Activated effector memory CD4-positive, alpha-beta T cell treated with Interleukin-2 at 50 U/mL for 16 hours (primary cell): ENCODE data around the gene PTPN2.
"Not testable (repeated sequence)": the region's sequence is repeated elsewhere in the genome, so short reads cannot be mapped to it uniquely, and the experiment has no call there.

Source experiments
- DNase-seq: peaks from one replicate; pipeline ENCODE4 v3.0.0-alpha.2; 2020

The PTPN2 gene

DNA sequence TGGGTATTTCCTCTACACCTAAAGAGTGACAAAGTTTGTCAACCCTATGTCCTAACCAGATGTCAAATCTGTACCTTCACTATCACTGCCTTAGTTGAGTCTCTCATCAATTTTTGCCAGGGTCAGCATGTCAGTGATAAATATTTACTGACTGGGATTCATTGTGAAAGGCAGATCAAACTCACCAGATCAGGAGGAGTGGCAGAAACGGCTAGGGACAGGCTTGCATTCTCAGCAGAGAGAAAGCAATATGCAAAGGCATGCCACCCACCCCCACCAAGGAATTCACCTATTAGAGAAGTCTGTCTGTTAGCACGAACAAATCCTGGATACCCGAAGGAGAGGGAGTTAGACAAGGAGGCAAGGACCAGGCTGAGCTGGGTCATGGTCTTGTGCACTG, 62.6 kb downstream of the PTPN2 start:
- no peak for DNase-seq

GRCh38 chr18:12820506-12820905, 63.5 kb downstream of the PTPN2 start:
- no peak for DNase-seq

DNA sequence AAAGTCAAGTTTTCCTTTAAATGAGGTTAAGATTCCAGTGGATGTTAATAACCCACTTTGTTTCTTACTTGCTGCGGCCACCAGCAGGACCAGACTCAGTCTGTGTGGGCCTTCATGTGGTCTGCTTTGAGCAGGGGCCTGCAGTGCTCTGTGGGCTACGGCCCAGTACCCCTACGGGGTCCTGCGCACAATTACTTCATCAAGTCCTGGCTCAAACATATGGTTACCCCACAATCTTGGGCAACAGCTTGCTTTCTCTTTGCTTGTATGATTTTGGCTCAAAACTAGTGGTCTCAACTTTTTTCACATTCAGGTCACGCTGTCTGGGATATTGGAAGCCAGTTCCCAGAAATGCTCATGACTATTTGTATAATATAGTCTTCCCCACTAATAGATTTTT, 64.2 kb downstream of the PTPN2 start:
- DNase-seq = no peak

- DNase-seq = no peak
Measured at GRCh38 chr18:12819322-12819721, 64.7 kb downstream of the PTPN2 start.

DNA sequence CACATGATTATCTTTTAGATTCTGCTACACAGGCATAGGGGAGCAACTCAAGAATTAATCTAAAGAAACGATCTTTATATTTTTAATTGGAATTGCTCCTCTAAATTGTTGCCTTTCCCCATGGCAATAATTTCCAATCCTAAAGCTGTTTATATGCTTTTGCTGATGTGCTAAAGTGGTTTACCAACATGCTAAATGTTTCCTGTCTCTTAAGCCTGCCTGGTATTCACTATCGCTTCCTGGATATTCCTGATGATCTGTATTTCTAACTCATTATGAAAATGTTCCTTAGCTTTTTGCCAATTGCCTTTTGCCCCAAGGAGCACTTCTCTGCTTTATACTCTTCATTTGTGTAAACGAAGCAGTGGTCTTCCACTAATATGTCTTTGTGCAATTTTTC, 65.8 kb downstream of the PTPN2 start:
- no peak for DNase-seq

DNA sequence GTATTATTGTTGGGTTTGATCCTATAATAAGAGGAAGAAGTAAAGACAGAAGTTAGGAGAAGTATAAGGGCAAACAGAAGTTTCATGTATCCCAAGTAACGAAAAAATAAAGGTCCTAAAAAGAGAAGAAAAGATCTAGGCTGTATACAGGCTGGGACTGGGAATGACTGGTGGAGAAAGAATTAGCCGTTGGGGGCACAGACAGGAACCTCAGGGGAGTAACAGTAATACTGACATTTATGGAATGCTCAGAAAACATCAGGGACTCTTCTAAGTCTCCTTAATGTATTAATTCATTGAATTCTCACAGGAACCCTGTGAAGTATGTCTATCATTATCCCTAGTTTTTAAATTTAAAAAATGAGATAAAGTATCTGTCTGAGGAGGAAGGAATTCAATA, 67.6 kb downstream of the PTPN2 start:
- DNase-seq = no peak

DNA sequence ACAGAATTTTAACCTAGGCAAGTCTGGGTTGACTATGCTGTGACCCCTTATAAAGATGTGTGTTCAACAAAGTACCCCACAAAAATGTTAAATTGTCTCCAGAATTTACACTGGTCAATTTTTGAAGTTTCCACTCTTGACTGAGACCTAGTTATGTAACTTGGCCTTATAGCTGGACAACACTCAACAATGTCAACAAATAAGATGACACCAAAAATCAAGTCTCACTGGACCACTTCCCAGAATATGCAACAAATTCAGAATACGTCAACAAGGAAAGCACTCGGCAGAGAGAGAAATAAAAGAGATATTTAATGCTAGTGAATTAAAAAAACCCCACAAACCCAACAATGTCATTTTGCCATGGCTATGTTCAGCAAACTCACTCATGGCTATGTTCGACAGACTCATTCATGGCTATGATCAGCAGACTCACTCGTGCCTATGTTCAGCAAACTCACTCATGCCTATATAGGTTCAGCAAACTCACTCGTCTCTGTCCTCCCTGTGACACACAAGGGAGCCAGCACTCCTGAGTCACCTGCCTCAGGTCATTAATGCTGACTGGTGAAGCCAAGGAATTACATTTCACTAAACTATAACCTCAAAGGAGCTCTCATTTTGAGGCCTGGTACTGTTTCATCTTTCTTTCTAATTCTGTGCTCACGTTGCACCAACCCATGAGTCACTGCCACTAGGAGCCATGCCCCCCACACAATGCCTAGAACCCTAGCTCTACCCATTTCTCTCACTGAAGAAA, 72.7 kb downstream of the PTPN2 start:
- DNase-seq = no peak

DNA sequence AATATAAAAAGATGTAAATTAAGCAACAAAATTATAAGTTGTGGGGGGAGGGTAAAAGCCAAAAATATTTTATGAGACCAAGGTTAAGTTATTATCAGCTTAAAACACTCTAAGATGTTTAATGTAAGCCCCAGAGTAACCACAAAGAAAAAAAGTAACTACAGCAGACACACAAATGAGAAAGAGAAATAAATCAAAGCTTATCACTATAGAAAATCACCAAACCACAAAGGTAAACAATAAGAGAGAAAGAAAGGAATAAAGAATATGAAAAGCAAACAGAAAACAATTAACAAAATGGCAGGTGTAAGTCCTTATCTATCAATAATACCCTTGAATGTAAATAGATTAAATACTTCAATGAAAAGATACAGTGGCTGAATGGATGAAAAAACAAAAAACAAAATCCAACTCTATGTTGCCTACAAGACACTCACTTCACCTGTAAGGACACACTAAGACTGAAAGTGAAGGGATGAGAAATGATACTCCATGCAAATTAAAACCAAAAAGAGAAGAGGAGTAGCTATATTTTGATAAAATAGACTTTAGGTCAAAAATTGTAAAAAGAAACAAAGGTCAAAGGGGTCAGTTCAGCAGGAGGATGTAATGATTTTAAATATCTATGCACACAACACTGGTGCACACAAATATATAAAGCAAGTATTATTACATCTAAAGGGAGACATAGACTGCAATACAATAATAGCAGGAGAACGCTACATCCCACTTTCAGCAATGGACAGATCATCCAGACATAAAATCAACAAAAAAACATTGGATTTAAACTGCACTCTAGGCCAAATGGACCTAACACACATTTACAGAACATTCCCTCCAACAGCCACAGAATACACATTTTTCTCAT, 80.7 kb downstream of the PTPN2 start:
- DNase-seq = no peak

GRCh38 chr18:12802538-12802937, 81.5 kb downstream of the PTPN2 start:
- no peak for DNase-seq

- no peak for DNase-seq
Measured at GRCh38 chr18:12796448-12796847, 87.6 kb downstream of the PTPN2 start.

DNA sequence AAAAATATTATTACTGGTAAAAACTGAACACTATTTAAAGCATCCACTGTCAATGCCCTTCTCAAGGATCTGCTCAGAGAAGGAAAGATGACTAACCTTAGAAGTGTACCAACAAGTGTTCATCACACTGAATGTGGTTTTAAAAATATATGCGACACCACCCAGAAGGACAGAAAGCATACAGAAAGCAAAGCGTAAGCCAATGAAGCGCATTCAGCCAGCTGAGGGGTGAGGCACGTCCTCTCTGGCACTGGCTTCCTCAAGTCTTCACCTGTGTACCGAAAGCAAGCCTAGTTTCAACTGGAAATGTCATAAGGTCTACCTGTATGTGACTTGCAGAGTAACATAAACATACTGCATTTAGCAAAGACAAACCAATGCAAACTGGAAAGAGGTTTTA, 92.4 kb downstream of the PTPN2 start:
- no peak for DNase-seq

GRCh38 chr18:12786669-12787068, 97.4 kb downstream of the PTPN2 start:
- DNase-seq = no peak

GRCh38 chr18:12783524-12783923, 100.5 kb downstream of the PTPN2 start:
- no peak for DNase-seq

GRCh38 chr18:12782521-12782920, 101.5 kb downstream of the PTPN2 start:
- no peak for DNase-seq

- no peak for DNase-seq
Measured at GRCh38 chr18:12779456-12779855, 104.6 kb downstream of the PTPN2 start.

DNA sequence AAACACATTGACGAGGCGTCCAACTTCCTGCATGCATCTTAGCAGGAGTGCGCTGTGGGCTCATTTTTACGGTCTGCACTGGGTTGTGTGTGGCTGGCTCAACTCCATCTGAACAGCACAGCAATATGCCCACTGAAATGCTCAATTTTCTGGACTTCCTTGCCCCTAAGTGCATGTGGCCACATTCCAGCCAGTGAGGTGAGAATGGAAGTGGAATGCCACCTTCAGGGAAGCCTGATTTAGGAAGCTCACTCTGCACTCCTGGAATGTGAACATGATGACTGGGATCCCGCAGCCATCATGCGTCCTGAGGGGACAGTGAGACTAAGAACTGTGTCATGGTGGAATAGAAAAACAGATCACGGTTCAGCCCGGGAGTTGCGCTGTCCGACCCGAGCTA, 105.0 kb downstream of the PTPN2 start:
- no peak for DNase-seq

DNA sequence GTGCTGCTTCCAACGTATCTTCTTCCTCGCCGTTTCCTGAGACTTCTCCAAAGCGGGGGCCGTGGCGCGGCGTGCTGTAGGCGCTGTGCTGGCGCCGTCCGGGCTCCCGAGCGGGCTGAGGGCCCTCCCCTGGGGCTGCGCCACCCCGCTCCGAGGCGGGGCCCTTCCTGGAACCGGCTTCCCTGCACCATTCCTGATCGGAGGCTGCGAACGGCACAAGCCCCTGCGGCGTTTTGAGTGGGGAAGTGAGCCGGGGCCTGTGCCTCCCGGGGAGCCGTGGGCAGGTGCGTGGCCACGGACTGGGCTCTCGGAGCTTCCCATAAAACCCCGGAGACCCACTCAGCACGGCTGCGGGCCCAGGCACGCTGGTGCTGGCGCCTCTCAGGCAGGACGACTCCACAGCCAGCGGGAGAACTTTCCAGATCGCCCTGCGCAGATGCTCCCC, 106.5 kb downstream of the PTPN2 start:
- DNase-seq = no peak

DNA sequence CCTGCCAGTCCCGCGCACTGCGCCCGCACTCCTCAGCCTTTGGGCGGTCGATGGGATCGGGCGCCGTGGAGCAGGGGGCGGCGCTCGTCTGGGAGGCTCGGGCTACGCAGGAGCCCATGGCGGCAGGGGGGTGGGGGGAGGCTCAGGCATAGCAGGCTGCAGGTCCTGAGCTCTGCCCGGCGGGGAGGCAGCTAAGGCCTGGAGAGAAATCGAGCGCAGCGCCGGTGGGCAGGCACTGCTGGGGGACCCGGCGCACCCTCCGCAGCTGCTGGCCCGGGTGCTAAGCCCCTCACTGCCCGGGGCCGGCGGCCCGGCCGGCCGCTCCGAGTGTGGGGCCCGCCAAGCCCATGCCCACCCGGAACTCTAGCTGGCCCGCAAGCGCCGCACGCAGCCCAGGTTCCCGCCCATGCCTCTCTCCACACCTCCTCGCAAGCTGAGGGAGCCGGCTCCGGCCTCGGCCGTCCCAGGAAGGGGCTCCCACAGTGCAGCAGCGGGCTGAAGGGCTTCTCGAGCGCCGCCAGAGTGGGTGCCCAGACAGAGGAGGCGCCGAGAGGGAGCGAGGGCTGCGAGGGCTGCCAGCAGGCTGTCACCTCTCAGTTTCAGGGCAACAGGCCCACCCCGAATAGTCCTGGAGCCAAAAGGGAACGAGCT, 107.1 kb downstream of the PTPN2 start:
- no peak for DNase-seq

GRCh38 chr18:12776415-12776814, 107.6 kb downstream of the PTPN2 start:
- not testable (repeated sequence) for DNase-seq

DNA sequence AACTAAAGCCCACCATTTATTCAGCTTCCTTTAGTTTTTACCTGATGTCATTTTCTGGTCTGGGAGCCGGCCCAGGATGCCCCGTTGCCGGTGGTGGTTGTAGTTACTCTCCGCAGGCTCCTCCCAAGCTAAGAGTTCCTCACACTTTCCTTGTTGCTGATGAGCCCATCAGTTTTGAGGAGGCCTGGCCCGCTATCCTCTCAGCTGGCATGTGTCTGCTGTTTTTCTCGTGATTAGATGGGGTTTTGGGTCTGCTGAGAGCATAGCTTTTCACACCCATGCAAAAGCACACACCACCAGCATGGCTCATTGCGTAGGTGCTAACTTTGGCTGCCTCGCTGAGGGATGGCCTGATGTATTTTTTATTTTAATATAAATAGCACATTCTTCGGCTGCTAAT, 109.1 kb downstream of the PTPN2 start:
- no peak for DNase-seq

DNA sequence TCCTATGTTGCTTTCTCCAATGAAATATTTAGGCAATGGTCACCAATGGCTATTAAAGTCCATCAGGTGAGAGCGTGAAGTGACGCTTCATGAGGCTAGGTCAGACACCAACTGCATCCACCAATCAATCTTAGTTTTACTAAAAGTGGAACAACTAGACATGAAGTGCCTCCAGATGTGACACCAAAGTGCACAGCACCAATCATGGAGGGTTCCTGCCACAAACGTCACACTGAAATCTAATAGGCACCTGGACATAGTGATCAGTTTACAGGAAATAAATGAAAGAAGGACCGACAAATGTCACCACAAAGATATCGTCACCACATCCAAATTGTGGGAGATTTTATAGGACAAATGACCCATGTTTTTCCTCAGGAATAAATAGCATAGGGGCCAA, 110.7 kb downstream of the PTPN2 start:
- DNase-seq = no peak

GRCh38 chr18:12772111-12772510, 111.9 kb downstream of the PTPN2 start:
- no peak for DNase-seq

DNA sequence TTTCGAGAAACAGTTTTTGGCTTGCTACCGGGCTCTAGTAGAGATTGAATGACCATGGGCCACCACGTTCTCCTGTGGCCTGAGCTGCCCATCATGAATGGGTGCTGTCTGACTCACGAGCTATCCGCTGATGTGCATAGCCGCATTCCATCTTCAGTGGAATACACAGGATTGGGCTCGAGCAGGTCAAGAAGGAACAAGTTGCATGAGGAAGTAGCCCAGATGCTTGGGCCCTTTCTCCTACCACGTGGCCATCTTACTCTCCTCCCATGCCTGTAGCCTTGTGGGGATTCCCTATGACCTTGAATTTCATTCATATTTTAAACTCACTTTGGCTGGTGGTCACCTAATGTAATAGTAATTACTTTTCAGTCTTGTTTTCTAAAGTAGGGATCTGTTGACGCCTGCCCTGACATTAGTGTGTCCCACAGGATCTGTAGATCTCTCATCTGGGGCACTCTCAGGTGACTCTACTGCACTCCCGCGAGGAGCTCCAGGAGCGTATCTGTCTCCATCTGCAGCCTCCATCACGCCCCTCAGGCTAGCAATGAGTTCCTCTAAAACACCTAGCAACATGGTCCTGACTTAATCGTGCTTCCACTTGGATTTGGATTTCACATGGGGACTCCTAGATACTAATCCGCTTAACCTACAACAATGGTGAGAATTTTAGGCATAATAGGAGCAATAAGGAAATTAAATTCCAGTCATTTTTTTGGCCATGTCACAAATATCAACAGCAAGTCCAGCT, 113.4 kb downstream of the PTPN2 start:
- DNase-seq = no peak
